ENCODE data around the gene GPC5. TPM values are rescaled to one million over a fixed set of nuclear protein-coding genes. Genes with fewer than 3 reads are reported as not detected.

Gene GPC5
- total and polyA plus RNA-seq, 2 donors (not counting 3 experiments of a cell fraction or from before 2014, with no cell fraction given): 0.59 to 0.97 TPM

GRCh38 chr13:91627952-91628739 lies 229.7 kb downstream of the GPC5 start:
- no peak for DNase-seq (ENCODE audit: low read depth, low spot score)
- no peaks in the 10 kb centered on the region for H3K79me2 ChIP-seq (ENCODE audit: control insufficient read depth, insufficient read depth, low read length)
- dilution Hi-C loops (cut with MboI; ENCODE audit: extremely low pct_ligation_motif_present, low sequenced_read_pairs) (no loop called here), intact Hi-C loops (cut with micrococcal nuclease) (no loop called here)
- H3K27ac ChIP-seq (ENCODE audit: insufficient read depth, low read depth, low read length): no peak overlapping the region
- H3K4me3 ChIP-seq (replicated peaks in 1 of 3; ENCODE audit: insufficient read depth in 1 of 3, low read depth in 1 of 3, low read length in 3 of 3): no peak overlapping the region
- H3K9me3 ChIP-seq (replicated peaks; ENCODE audit: control insufficient read depth, insufficient read depth, low read length): no peaks in the 10 kb centered on the region
- no peak overlapping the region for H2AFZ ChIP-seq (ENCODE audit: low read depth, low read length)
- no peak overlapping the region for H3K4me2 ChIP-seq (ENCODE audit: insufficient read depth, low read length)
- H3K27me3 ChIP-seq (ENCODE audit: control insufficient read depth in 2 of 2, insufficient read depth in 2 of 2, low read length in 2 of 2): no peaks in the 10 kb centered on the region
- no peak for FAIRE-seq
- TF ChIP-seq CTCF (IDR thresholded peaks at IDR 0.05; ENCODE audit: extremely low read depth in 1 of 2, insufficient read depth in 1 of 2, low read depth in 1 of 2, low read length in 2 of 2) (no peak), FOS (IDR thresholded peaks at IDR 0.05; ENCODE audit: borderline replicate concordance, insufficient read depth, low read length) (no peak), MAX (IDR thresholded peaks at IDR 0.05; ENCODE audit: insufficient read depth, insufficient read length) (no peak), EZH2 (IDR thresholded peaks at IDR 0.05; ENCODE audit: borderline replicate concordance, low read depth, low read length, severe bottlenecking) (no peak), POLR2AphosphoS5 (IDR thresholded peaks at IDR 0.05; ENCODE audit: insufficient read depth, low read depth, low read length) (no peak), GATA2 (IDR thresholded peaks at IDR 0.05; ENCODE audit: insufficient read depth, insufficient read length, low read depth, low read length) (no peak), JUN (IDR thresholded peaks at IDR 0.05; ENCODE audit: borderline replicate concordance, insufficient read depth, insufficient read length, low read depth) (no peak), MYC (IDR thresholded peaks at IDR 0.05; ENCODE audit: low read depth, low read length) (no peak), POLR2A (IDR thresholded peaks at IDR 0.05; ENCODE audit: low read depth, low read length) (no peak)
- no peak overlapping the region for H3K9ac ChIP-seq (replicated peaks; ENCODE audit: extremely low read depth, insufficient read depth, low read length)
- no TSS peak for BruUV-seq (replicated peaks)
- no peaks in the 10 kb centered on the region for H4K20me1 ChIP-seq (replicated peaks; ENCODE audit: control insufficient read depth, extremely low read depth, insufficient read depth, low read length)
- H3K4me1 ChIP-seq (ENCODE audit: control insufficient read depth, extremely low read depth, insufficient read depth, low read length): no peaks in the 10 kb centered on the region
- H3K9me1 ChIP-seq (replicated peaks; ENCODE audit: control insufficient read depth, extremely low read depth, insufficient read depth, low read length): no peaks in the 10 kb centered on the region
- no peaks in the 10 kb centered on the region for H3K36me3 ChIP-seq (ENCODE audit: control insufficient read depth in 2 of 2, extremely low read depth in 1 of 2, insufficient read depth in 2 of 2, low read length in 2 of 2)
- CTCF ChIA-PET: no interaction called here
- POLR2A ChIA-PET: no interaction called here

All from endothelial cell of umbilical vein (primary cell).